ENCODE results near the gene FCRL6.

FCRL6 gene

GRCh38 chr1:159786465-159786864 lies 15.7 kb upstream of the FCRL6 start (continued):
- TF ChIP-seq SETDB1 (IDR thresholded peaks at IDR 0.05; ENCODE audit: insufficient read length, low read length) = no peak
- no peak for TF ChIP-seq ZNF302 (tag by site-specific recombination; IDR thresholded peaks at IDR 0.05; ENCODE audit: low read depth)

DNA sequence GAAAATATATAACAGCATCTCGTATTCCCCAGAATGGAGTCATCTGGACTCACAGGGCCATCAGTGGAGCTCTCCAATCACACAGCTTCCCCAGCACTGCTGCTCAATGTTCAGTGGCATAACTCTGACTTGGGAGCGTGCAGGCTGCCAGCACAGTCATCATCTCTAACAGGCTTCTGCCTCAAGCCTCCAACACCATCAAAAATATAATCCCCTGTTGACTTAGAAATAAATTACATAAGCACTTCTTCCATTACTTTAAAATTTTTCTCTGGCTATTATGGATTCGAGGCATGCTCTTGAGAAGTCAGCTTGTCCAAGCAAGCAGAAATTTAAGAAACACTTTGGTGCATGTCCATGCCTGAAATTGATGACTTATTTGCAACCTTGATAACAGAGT lies 15.2 kb upstream of the FCRL6 start:
- TF ChIP-seq ZNF610 (tag by site-specific recombination; IDR thresholded peaks at IDR 0.05; ENCODE audit: borderline replicate concordance) = no peak
- TF ChIP-seq SCRT1 (tag by site-specific recombination; IDR thresholded peaks at IDR 0.05; ENCODE audit: borderline replicate concordance) = no peak
- TF ChIP-seq, protein P1, sequence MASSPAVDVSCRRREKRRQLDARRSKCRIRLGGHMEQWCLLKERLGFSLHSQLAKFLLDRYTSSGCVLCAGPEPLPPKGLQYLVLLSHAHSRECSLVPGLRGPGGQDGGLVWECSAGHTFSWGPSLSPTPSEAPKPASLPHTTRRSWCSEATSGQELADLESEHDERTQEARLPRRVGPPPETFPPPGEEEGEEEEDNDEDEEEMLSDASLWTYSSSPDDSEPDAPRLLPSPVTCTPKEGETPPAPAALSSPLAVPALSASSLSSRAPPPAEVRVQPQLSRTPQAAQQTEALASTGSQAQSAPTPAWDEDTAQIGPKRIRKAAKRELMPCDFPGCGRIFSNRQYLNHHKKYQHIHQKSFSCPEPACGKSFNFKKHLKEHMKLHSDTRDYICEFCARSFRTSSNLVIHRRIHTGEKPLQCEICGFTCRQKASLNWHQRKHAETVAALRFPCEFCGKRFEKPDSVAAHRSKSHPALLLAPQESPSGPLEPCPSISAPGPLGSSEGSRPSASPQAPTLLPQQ (tag by site-specific recombination; IDR thresholded peaks at IDR 0.05) = no peak
- no peak for TF ChIP-seq PBX3 (CRISPR knock-in tag; IDR thresholded peaks at IDR 0.05)
- no peak for TF ChIP-seq ZNF529 (tag by site-specific recombination; IDR thresholded peaks at IDR 0.05; ENCODE audit: insufficient replicate concordance)
- no peak for TF ChIP-seq KLF9 (tag by site-specific recombination; IDR thresholded peaks at IDR 0.05; ENCODE audit: low read depth)
- no peak for TF ChIP-seq ZNF146 (tag by site-specific recombination; IDR thresholded peaks at IDR 0.05)
- TF ChIP-seq ZNF704 (tag by site-specific recombination; IDR thresholded peaks at IDR 0.05) = no peak
- TF ChIP-seq ZNF48 (tag by site-specific recombination; IDR thresholded peaks at IDR 0.05) = no peak
- 0 out of 2 replicates have a peak, but pooled peaks cover 4% of the 10 kb centered on the region for H3K4me1 ChIP-seq (ENCODE audit: control insufficient read depth, insufficient read depth, low read length)
- H3K4me3 ChIP-seq (ENCODE audit: low read depth, low read length) = no peak overlapping the region
- no peaks in the 10 kb centered on the region for H3K9me3 ChIP-seq (ENCODE audit: control insufficient read depth, insufficient read depth, low read depth, low read length)
- ChIA-PET CTCF (interaction anchor here (0.6 to 2.7 kb wide), 3 partner anchors 12 to 626 kb away, joined by 3 to 16 read pairs (median 7); no protein-coding TSS in a partner anchor), POLR2A (no interaction called here)
- H3K27ac ChIP-seq (ENCODE audit: extremely low read depth, low read depth, low read length) = no peak overlapping the region
- no peaks in the 10 kb centered on the region for H3K36me3 ChIP-seq (ENCODE audit: control insufficient read depth in 2 of 2, insufficient read depth in 1 of 2, low read length in 2 of 2)

- ChIA-PET POLR2A (no interaction called here), CTCF (interaction anchor here (0.6 to 3.1 kb wide), 11 partner anchors 9 to 732 kb away, joined by 3 to 15 read pairs (median 3); partner anchors contain the start of gene FCRL6)
- H3K4me1 ChIP-seq (ENCODE audit: control insufficient read depth, insufficient read depth, low read length) = 0 out of 2 replicates have a peak, but pooled peaks cover 4% of the 10 kb centered on the region
- no peak overlapping the region for H3K27ac ChIP-seq (ENCODE audit: extremely low read depth, low read depth, low read length)
- H3K36me3 ChIP-seq (ENCODE audit: control insufficient read depth in 2 of 2, insufficient read depth in 1 of 2, low read length in 2 of 2) = no peaks in the 10 kb centered on the region
- H3K4me3 ChIP-seq (ENCODE audit: low read depth, low read length) = no peak overlapping the region
- H3K9me3 ChIP-seq (ENCODE audit: control insufficient read depth, insufficient read depth, low read depth, low read length) = no peaks in the 10 kb centered on the region
- peak; percentile 44 for TF ChIP-seq ZNF654 (tag by site-specific recombination; IDR thresholded peaks at IDR 0.05; ENCODE audit: low read depth)
- TF ChIP-seq ZNF366 (tag by site-specific recombination; conservative IDR thresholded peaks at IDR 0.05) = no peak
These were observed 11.8 kb upstream of the FCRL6 start for GRCh38 chr1:159790237-159790917.

GRCh38 chr1:159791031-159791430 lies 11.1 kb upstream of the FCRL6 start:
- ChIA-PET POLR2A (no interaction called here), CTCF (no interaction called here)

More at GRCh38 chr1:159791031-159791430, 11.1 kb upstream of the FCRL6 start:
- TF ChIP-seq, protein P2, sequence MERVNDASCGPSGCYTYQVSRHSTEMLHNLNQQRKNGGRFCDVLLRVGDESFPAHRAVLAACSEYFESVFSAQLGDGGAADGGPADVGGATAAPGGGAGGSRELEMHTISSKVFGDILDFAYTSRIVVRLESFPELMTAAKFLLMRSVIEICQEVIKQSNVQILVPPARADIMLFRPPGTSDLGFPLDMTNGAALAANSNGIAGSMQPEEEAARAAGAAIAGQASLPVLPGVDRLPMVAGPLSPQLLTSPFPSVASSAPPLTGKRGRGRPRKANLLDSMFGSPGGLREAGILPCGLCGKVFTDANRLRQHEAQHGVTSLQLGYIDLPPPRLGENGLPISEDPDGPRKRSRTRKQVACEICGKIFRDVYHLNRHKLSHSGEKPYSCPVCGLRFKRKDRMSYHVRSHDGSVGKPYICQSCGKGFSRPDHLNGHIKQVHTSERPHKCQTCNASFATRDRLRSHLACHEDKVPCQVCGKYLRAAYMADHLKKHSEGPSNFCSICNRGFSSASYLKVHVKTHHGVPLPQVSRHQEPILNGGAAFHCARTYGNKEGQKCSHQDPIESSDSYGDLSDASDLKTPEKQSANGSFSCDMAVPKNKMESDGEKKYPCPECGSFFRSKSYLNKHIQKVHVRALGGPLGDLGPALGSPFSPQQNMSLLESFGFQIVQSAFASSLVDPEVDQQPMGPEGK (tag by site-specific recombination; IDR thresholded peaks at IDR 0.05) = no peak
- no peak for TF ChIP-seq MZF1 (tag by site-specific recombination; IDR thresholded peaks at IDR 0.05; ENCODE audit: borderline replicate concordance)
- H3K4me3 ChIP-seq (ENCODE audit: low read depth, low read length) = no peak overlapping the region
- H3K9me3 ChIP-seq (ENCODE audit: control insufficient read depth, insufficient read depth, low read depth, low read length) = no peaks in the 10 kb centered on the region
- no peaks in the 10 kb centered on the region for H3K36me3 ChIP-seq (ENCODE audit: control insufficient read depth in 2 of 2, insufficient read depth in 1 of 2, low read length in 2 of 2)
- H3K27ac ChIP-seq (ENCODE audit: extremely low read depth, low read depth, low read length) = no peak overlapping the region
- H3K4me1 ChIP-seq (ENCODE audit: control insufficient read depth, insufficient read depth, low read length) = 0 out of 2 replicates have a peak, but pooled peaks cover 4% of the 10 kb centered on the region

Data from HEK293 (cell line).